Thyroid gland (tissue), 4 donors: ENCODE measurements around the gene KRTAP5-4.
"Not testable (repeated sequence)": the region's sequence is repeated elsewhere in the genome, so short reads cannot be mapped to it uniquely, and the experiment has no call there.

Source experiments
- CTCF ChIP-seq, 6 experiments: fragments of 200-600 bp in 3 of 6; fragments of 450-650 bp in 3 of 6; sonication (generic) in 3 of 6; IDR thresholded peaks; one replicate each; pipeline ENCODE4 v1.5.1; 2016 to 2019; ENCODE audit warnings: antibody characterized with exemption in 6 of 6, mild to moderate bottlenecking in 2 of 6, inconsistent platforms in 1 of 6, moderate library complexity in 1 of 6
- POLR2A ChIP-seq, 2 donors: fragments of 450-650 bp; IDR thresholded peaks; one replicate each; pipeline ENCODE4 v1.6.1; 2017; ENCODE audit warnings: antibody characterized with exemption in 2 of 2, mild to moderate bottlenecking in 2 of 2, moderate library complexity in 1 of 2

DNA sequence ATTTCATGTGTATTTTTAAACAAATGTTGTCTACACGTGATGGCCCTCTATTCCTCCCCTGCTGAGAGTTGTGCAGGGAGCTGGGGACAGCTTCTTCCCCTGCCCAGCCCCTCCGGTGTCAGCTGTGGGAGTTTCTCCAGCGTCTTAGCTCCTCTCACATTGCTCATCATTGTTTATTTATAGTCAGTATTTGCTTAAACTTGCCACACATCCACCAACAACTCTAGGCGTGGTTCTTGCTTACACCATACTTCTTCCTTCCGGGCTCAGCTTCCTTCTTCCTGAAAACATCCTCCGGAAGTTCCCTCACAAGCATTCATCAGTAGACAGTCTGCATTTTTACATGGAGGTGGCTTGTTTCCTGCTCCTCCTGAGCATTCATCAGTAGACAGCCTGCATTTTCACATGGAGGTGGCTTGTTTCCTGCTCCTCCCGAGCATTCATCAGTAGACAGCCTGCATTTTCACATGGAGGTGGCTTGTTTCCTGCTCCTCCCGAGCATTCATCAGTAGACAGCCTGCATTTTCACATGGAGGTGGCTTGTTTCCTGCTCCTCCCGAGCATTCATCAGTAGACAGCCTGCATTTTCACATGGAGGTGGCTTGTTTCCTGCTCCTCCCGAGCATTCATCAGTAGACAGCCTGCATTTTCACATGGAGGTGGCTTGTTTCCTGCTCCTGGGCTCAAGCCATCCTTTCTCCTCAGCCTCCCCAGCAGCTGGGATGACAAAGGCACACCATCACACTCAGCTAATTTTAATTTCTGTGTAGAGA, 32.6 kb downstream of the KRTAP5-4 start:
- not testable (repeated sequence) for TF ChIP-seq CTCF, POLR2A (IDR thresholded peaks at IDR 0.05)
